ENCODE data around the gene GPD1L. TPM values are rescaled to one million over a fixed set of nuclear protein-coding genes. Genes with fewer than 3 reads are reported as not detected.

GPD1L gene
- total and polyA plus RNA-seq, 2 of the 13 experiments (the other 11 are each of a cell fraction or from before 2014, with no cell fraction given), result 4.9 to 13.7 TPM

GRCh38 chr3:32105291-32106131 lies 909 bp upstream of the GPD1L start (continued):
- 0 out of 2 replicates have a peak, but pooled peaks have one; percentile 20 for TF ChIP-seq ZNF275 (CRISPR knock-in tag; IDR thresholded peaks at IDR 0.05; ENCODE audit: borderline replicate concordance)
- TF ChIP-seq ZNF142 (CRISPR knock-in tag; IDR thresholded peaks at IDR 0.05), result peak; percentile 56; the same call in 1 of the 2 replicates
- TF ChIP-seq, protein P1, sequence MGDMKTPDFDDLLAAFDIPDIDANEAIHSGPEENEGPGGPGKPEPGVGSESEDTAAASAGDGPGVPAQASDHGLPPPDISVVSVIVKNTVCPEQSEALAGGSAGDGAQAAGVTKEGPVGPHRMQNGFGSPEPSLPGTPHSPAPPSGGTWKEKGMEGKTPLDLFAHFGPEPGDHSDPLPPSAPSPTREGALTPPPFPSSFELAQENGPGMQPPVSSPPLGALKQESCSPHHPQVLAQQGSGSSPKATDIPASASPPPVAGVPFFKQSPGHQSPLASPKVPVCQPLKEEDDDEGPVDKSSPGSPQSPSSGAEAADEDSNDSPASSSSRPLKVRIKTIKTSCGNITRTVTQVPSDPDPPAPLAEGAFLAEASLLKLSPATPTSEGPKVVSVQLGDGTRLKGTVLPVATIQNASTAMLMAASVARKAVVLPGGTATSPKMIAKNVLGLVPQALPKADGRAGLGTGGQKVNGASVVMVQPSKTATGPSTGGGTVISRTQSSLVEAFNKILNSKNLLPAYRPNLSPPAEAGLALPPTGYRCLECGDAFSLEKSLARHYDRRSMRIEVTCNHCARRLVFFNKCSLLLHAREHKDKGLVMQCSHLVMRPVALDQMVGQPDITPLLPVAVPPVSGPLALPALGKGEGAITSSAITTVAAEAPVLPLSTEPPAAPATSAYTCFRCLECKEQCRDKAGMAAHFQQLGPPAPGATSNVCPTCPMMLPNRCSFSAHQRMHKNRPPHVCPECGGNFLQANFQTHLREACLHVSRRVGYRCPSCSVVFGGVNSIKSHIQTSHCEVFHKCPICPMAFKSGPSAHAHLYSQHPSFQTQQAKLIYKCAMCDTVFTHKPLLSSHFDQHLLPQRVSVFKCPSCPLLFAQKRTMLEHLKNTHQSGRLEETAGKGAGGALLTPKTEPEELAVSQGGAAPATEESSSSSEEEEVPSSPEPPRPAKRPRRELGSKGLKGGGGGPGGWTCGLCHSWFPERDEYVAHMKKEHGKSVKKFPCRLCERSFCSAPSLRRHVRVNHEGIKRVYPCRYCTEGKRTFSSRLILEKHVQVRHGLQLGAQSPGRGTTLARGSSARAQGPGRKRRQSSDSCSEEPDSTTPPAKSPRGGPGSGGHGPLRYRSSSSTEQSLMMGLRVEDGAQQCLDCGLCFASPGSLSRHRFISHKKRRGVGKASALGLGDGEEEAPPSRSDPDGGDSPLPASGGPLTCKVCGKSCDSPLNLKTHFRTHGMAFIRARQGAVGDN (CRISPR knock-in tag; IDR thresholded peaks at IDR 0.05), result no peak
- TF ChIP-seq ZEB1 (IDR thresholded peaks at IDR 0.05; ENCODE audit: insufficient replicate concordance, low read depth), result peak; percentile 54
- TF ChIP-seq ZSCAN25 (CRISPR knock-in tag; IDR thresholded peaks at IDR 0.05), result no peak
- 0 out of 2 replicates have a peak, but pooled peaks have one; percentile 11 for TF ChIP-seq E2F1 (CRISPR knock-in tag; IDR thresholded peaks at IDR 0.05)
- peak in 1 of 2 experiments; percentile 80; a peak in 2 of 4 replicates for TF ChIP-seq ATF4 (CRISPR knock-in tag; IDR thresholded peaks at IDR 0.05)
- no peak for TF ChIP-seq GTF2F1 (IDR thresholded peaks at IDR 0.05; ENCODE audit: low read length)
- TF ChIP-seq, protein P2, sequence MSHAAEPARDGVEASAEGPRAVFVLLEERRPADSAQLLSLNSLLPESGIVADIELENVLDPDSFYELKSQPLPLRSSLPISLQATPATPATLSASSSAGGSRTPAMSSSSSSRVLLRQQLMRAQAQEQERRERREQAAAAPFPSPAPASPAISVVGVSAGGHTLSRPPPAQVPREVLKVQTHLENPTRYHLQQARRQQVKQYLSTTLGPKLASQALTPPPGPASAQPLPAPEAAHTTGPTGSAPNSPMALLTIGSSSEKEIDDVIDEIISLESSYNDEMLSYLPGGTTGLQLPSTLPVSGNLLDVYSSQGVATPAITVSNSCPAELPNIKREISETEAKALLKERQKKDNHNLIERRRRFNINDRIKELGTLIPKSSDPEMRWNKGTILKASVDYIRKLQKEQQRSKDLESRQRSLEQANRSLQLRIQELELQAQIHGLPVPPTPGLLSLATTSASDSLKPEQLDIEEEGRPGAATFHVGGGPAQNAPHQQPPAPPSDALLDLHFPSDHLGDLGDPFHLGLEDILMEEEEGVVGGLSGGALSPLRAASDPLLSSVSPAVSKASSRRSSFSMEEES (CRISPR knock-in tag; IDR thresholded peaks at IDR 0.05), result no peak
- no peak for TF ChIP-seq RFX1 (IDR thresholded peaks at IDR 0.05)
- 0 out of 2 replicates have a peak, but pooled peaks have one; percentile 64 for TF ChIP-seq ZNF180 (CRISPR knock-in tag; IDR thresholded peaks at IDR 0.05; ENCODE audit: borderline replicate concordance, low read depth)
